Measurements from ENCODE around the gene MRS2.
"Not testable (repeated sequence)": the region's sequence is repeated elsewhere in the genome, so short reads cannot be mapped to it uniquely, and the experiment has no call there.

DNA sequence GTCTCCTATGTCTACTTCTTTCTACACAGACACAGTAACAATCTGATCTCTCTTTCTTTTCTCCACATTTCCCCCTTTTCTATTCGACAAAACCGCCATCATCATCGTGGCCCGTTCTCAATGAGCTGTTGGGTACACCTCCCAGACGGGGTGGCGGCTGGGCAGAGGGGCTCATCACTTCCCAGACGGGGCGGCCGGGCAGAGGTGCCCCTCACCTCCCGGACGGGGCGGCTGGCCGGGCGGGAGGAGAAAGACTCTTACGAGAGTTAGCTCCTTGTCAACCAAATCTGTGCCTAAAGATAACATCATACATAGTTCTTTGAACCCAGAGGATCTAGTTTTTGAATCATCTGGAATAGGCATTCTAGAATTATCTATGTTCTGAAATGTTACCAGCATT lies 11.8 kb downstream of the MRS2 start:
- not testable (repeated sequence) for TF ChIP-seq POLR2AphosphoS5, TCF7L2 (IDR thresholded peaks at IDR 0.05; ENCODE audit: low read depth, low read length)
- TF ChIP-seq, protein P1, sequence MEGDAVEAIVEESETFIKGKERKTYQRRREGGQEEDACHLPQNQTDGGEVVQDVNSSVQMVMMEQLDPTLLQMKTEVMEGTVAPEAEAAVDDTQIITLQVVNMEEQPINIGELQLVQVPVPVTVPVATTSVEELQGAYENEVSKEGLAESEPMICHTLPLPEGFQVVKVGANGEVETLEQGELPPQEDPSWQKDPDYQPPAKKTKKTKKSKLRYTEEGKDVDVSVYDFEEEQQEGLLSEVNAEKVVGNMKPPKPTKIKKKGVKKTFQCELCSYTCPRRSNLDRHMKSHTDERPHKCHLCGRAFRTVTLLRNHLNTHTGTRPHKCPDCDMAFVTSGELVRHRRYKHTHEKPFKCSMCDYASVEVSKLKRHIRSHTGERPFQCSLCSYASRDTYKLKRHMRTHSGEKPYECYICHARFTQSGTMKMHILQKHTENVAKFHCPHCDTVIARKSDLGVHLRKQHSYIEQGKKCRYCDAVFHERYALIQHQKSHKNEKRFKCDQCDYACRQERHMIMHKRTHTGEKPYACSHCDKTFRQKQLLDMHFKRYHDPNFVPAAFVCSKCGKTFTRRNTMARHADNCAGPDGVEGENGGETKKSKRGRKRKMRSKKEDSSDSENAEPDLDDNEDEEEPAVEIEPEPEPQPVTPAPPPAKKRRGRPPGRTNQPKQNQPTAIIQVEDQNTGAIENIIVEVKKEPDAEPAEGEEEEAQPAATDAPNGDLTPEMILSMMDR (IDR thresholded peaks at IDR 0.05): not testable (repeated sequence)
- TF ChIP-seq, protein P2, sequence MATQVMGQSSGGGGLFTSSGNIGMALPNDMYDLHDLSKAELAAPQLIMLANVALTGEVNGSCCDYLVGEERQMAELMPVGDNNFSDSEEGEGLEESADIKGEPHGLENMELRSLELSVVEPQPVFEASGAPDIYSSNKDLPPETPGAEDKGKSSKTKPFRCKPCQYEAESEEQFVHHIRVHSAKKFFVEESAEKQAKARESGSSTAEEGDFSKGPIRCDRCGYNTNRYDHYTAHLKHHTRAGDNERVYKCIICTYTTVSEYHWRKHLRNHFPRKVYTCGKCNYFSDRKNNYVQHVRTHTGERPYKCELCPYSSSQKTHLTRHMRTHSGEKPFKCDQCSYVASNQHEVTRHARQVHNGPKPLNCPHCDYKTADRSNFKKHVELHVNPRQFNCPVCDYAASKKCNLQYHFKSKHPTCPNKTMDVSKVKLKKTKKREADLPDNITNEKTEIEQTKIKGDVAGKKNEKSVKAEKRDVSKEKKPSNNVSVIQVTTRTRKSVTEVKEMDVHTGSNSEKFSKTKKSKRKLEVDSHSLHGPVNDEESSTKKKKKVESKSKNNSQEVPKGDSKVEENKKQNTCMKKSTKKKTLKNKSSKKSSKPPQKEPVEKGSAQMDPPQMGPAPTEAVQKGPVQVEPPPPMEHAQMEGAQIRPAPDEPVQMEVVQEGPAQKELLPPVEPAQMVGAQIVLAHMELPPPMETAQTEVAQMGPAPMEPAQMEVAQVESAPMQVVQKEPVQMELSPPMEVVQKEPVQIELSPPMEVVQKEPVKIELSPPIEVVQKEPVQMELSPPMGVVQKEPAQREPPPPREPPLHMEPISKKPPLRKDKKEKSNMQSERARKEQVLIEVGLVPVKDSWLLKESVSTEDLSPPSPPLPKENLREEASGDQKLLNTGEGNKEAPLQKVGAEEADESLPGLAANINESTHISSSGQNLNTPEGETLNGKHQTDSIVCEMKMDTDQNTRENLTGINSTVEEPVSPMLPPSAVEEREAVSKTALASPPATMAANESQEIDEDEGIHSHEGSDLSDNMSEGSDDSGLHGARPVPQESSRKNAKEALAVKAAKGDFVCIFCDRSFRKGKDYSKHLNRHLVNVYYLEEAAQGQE (IDR thresholded peaks at IDR 0.05; ENCODE audit: insufficient read depth in 1 of 2, low read depth in 2 of 2, low read length in 1 of 2): not testable (repeated sequence)
